CD4-positive, alpha-beta T cell treated with Interleukin-17A for 1 hour (primary cell): ENCODE measurements around the gene MLEC.
A peak's percentile ranks its signal among the peaks of the same experiment; 100 is the strongest.

Experiments used
- DNase-seq: peaks from one replicate; pipeline ENCODE4 v3.0.0-alpha.2; 2020

The MLEC gene

DNA sequence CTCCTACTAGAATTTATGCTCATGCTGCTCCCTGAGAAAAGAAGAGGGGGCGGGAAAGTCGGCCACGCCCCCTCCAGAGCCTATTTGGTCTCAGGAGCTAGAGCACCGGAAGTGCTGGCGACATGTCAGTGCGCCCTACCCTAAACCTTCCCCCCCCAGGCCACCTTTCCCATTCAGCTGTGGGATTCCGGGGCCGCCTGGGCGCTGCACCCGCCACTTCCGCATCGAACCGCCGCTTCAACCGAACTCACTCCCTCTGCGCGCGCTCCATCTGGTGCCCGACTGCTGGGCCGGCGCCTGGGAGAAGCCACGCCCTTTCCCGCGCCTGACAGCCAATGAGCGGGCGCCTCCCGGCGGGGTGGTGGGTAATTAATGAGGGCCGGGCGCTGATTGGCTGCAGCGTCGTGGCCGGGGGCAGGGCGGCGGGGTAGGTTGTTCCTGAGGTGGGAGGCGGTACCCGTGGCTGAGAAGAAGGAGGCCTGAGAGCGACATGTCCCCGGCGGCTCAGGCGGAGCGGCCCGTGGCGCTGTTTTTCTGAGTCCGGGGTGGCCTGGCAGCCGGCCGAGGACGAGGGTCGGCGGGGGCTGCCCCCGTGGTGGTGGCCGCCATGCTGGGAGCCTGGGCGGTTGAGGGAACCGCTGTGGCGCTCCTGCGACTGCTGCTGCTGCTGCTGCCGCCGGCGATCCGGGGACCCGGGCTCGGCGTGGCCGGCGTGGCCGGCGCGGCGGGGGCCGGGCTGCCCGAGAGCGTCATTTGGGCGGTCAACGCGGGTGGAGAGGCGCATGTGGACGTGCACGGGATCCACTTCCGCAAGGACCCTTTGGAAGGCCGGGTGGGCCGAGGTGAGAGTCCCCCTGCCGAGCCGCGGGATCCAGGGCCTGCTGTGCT is at the start of gene MLEC:
MLEC (plus strand) TSS at position 460 of the 888 bp plus-strand sequence; CDS start at position 608, 148 bp downstream.
- peak; percentile 99 for DNase-seq

- peak; percentile 61 for DNase-seq
These were observed 46.9 kb upstream of the MLEC start, which contains the start of gene CABP1 for GRCh38 chr12:120639771-120640721. TSS of gene CABP1 (plus strand) at chr12:120640626. CDS start at chr12:120640686, 60 bp downstream.

DNA sequence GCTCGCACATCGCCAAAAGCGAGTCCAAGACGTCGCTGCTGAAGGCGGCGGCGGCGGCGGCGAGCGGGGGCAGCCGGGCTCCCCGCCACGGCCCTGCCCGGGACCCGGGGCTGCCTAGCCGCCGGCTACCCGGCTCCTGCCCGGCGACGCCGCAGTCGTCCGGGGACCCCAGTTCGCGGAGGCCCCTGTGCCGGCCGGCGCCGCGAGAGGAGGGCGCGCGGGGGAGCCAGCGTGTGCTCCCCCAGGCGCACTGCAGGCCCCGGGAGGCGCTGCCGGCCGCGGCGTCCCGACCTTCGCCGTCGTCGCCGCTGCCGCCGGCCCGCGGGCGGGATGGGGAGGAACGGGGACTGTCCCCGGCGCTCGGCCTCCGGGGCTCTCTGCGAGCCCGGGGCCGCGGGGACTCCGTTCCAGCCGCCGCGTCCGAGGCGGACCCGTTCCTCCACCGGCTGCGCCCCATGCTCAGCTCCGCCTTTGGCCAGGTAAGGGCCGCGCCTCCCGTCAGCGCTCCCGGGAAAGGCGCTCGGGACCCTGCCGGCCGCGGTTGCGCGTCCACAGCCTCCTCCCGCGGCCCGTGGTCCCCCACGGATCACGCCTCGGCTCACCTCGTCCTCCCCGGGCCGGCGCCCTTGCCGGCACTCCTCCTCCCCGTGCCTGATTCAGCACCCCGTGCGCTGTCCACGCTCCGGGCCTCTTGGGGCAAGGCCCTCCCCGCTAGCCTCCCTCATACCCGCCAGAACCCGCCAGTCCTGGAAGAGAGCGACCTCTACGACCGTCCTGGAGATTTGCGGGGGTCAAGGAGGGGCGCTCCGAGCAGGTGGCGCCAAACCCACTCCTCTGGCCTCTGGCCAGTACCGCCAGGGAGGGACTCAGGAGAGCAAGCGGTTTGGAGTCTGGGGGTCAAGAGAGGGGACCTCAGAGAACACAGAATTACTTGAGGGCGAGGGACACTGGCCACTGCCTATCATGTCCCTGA is 45.8 kb upstream of the MLEC start:
- peak; percentile 46 for DNase-seq

DNA sequence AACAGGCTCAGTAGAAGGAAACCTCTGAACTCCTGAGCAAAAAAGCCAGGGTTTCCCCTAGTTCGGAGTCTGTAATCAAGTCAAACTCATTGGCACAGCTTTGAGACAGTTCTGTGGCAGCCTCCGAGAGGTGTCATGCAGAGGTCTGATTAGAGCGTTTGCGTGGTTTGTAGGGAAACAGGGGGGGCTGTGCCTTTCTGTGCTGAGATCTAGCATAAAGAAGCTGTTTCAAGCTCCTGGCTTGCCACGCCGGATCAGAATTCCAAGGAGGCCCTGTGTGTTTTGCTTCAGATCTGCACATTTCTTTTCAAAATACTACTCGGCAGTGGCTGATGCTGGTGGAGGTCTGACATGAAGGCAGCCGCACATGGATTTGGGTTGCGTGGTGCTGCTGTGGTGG is 44.8 kb upstream of the MLEC start:
- DNase-seq = no peak

DNA sequence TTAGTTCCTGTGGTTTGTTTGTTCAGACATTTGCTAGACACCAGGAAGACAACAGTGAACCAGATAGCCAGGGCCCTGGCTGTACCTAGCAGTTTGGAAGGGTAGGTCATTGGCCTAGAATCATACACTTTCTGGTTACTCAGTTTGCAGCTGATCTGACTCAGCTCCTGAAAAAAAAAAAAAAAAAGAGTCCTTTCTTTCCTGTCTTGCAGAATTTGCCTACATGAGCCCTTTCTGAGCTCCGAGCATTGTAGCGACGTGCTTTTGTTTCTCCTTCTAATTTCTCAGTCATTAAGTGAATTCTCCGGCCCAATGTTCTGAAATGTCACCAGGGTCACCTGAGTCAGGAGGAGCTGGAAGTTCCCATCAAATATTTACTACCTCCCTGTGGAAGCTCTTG is 44.1 kb upstream of the MLEC start:
- no peak for DNase-seq

DNA sequence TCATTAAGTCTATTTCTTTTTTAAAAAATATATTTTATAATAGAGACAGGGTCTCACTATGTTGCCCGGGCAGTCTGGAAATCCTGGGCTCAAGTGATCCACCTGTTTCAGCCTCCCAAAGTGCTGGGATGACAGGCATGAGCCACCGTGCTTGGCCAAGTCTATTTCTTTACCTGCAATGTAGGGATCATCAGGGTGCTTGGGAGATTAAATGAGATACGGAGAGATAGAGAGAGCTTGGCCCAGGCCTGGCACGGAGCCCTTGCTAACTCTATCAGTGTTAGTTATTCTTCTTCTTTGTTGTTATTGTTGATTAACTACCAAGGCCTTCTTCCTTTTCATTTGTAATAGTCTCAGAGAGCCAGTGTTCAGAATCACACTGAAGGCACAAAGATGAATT is 43.4 kb upstream of the MLEC start:
- DNase-seq = no peak

DNA sequence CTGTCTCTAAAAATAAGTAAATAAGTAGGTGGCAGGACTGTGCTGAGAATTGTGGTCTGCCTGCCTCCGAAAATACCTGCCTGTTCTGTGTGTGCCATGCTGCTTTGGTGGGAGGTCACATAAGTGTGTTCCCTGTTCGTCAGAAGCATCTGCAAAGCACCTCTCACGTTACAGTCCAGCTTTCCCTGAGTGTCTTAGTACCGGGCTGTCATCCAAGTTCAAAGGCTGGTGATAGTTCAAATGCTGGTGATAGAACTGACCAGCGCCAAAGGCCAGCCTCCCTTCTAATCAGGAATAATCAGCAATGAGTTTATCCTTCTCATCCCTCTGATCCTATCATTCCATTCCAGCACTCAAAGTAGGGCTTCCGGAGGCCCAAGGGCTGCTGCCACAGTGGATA is 40.9 kb upstream of the MLEC start:
- DNase-seq = no peak

GRCh38 chr12:120647375-120647755 is 39.6 kb upstream of the MLEC start:
- DNase-seq = no peak

DNA sequence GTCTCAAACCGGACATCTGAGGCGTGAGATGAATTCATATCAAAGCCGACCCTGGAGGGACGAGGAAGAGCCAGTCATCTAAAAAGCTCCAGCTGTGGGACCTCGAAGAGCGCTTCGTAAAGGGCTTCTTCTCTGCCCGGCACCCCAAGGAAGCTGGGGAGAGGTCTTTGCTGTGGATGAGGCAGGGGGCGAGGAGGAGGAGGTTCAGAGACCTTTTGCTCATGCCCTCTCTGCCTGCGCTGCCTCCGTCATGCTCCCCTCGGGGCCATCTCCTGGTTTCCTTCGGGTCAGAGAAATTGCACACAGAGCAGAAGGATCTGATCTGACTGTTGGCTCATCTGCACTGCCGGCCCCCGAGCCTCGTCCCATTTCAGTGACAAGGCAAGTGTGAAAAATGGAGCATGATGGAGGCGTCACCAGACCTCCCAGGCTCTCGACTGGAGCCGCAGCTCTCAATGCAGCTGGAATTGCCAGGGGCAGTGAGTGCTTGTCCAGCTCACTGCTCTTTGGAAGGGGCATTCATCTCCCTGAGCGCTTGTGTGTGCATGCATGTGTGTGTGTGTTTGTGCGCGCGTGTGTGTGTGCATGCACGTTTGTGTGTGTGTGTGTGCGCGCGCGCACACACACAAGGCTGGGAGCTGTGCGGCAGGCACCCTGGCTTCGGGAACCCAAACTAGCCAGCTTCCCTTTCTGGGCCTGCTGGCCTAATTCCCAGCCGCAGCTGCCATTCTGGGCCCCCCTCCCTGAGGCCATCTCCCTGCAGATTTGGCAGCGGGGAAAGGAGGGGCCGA is 37.3 kb upstream of the MLEC start:
- no peak for DNase-seq

DNA sequence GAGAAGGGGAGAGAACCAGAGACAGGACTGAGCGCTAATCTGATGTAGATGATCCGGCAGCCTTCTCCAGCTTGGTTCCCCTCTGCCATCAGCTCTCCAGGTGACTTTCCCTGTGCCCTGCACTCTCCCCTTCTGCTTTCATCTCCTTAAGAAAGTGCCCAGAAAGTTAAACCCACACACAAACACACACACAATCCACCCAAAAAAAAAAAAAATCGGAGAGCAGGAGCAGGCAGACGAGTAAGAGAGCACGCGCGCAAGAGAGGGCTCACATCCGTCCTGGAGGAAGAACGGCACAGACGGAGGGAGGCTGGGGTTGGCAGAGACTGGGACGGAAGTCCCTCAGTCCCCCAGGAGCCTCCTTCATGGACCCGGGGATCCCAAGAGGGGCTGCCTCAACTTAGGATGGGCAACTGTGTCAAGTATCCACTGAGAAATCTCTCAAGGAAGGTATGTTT is 36.7 kb upstream of the MLEC start:
- no peak for DNase-seq

DNA sequence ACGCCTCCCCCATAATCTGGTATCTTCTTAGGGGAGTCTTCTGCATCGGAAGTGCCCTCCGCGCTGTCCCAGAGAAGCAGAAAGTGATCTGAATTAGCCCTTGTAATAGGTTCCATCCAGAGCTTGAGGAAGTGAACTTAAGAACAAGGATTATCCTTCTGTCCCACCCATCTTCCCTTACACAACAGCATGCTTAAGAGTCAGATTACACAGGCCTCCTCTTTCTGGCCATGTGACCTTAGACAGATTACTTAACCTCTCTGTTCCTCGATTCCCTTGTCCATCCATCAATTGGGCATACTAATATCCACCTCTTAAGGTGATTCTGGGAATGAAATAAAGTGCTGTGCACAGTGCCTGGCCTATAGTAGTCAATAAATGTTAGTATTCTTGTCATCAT is 35.1 kb upstream of the MLEC start:
- DNase-seq = no peak

- no peak for DNase-seq
These were observed 34.1 kb upstream of the MLEC start for GRCh38 chr12:120652656-120653435.

DNA sequence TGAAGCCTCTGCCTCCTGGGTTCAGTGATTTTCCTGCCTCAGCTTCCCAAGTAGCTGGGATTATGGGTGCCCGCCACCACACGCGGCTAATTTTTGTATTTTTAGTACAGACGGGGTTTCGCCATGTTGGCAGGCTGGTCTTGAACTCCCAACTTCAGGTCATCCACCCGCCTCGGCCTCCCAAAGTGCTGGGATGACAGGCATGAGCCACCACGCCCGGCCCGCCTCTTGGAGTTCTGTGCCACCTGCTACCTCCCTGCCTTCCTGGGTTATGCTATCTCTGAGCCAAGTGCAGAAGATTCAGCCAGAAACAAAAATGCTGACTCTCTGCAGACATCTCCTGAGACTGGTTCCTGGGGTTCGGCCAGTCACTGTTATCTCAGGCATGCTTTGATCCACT is 33.3 kb upstream of the MLEC start:
- DNase-seq = no peak

- no peak for DNase-seq
These were observed 32.3 kb upstream of the MLEC start for GRCh38 chr12:120654656-120655055.

- DNase-seq = no peak
These were observed 30.9 kb upstream of the MLEC start for GRCh38 chr12:120656008-120656407.

GRCh38 chr12:120658286-120659150 is 28.4 kb upstream of the MLEC start:
- no peak for DNase-seq

- no peak for DNase-seq
These were observed 27.8 kb upstream of the MLEC start for GRCh38 chr12:120659151-120659525.

DNA sequence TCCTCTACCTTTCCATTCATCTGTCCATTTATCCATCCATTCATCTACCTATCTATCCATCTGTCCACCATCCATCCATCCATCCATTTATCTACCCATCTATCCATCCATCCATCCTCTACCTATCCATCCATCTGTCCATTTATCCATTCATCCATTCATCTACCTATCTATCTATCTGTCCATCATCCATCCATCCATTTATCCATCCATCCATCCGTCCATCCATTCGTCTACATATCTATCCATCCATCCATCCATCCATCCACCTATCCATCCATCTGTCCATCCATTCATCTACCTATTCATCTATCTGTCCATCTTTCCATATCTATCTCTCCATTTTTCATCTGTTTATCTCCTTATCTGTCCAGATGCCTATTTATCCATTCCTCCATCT is 25.5 kb upstream of the MLEC start:
- no peak for DNase-seq

DNA sequence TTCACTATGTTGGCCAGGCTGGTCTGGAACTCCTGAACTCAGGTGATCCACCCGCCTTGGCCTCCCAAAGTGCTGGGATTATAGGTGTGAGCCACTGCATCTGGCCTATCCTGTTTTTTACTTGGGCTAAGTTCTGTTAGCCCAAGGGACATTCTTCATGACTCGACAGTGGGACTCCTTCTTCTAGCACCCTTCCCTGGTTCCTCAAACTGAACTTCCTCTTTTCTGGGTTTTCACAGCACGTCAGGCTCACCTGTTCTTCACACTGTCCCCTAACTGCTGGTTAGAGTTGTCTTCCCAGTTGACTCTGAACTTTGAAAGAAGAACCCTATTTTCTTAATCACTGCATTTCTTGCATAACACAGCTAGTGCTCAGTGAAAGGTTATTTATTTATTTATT is 24.1 kb upstream of the MLEC start:
- no peak for DNase-seq

DNA sequence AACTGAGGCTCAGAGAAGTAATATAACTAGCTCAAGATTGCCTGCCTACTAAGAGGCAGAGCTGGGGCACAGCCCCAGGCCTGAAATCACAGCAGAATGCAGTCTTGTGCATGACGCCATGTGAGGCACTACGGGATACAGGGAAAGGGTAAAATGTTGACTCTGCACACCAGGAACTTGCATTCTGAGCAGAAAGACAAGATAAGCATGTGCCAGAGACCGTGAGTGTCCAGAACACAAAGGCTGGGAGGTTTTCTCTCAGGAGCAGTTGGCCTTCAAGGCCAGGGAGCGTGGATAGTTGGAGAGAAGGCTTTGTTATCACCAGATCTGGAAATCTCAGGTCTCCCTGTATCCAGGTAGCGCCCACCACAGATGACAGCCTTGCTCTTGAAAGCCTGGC is 23.2 kb upstream of the MLEC start:
- DNase-seq = no peak
